SK-N-SH (cell line): ENCODE data around the gene BDKRB1. TPM values are rescaled to one million over a fixed set of nuclear protein-coding genes. Genes with fewer than 3 reads are reported as not detected.

Source experiments
- CTCF ChIA-PET: fragments of 300-600, 350-600 bp; formaldehyde crosslinking; extraction: SDS; loops from one replicate; lab custom pipeline; 2021; lab: Yijun Ruan, JAX
- POLR2A ChIA-PET: fragments of 350-600 bp; sonication (Branson Sonifier 250); formaldehyde crosslinking; extraction: SDS; loops from one replicate; lab custom pipeline; 2020; ENCODE audit warnings: antibody characterized with exemption, inconsistent platforms; lab: Yijun Ruan, JAX
- DNase-seq: peaks from one replicate; pipeline ENCODE4 v3.0.0; 2012
- H2AFZ ChIP-seq: fragments of 200-600 bp; sonication (generic); 2 replicates; pipeline ENCODE4 v1.8.1; 2016; ENCODE audit warnings: antibody characterized with exemption, mild to moderate bottlenecking, low read depth
- H3F3A ChIP-seq: fragments of 200-600 bp; sonication (generic); replicated peaks from 2 replicates; pipeline ENCODE3; 2016; ENCODE audit warnings: antibody characterized with exemption, mild to moderate bottlenecking; ENCODE audit not compliant: insufficient read depth
- H3K27ac ChIP-seq, 2 experiments: fragments of 200-500 bp in 1 of 2; fragments of 200-600 bp in 1 of 2; sonication (Bioruptor generic) in 1 of 2; sonication (generic), shearing (Covaris generic) in 1 of 2; 2 replicates each; pipeline versions ENCODE4 v1.5.1 to v1.6.1; 2014 to 2016; ENCODE audit warnings: low read depth in 2 of 2, inconsistent platforms in 1 of 2, low read length in 1 of 2, mild to moderate bottlenecking in 1 of 2, mixed read lengths in 1 of 2
- H3K27me3 ChIP-seq: fragments of 200-600 bp; sonication (generic), shearing (Covaris generic); 2 replicates; pipeline ENCODE4 v1.6.1; 2016; ENCODE audit warnings: mixed run types; ENCODE audit not compliant: insufficient read depth
- H3K36me3 ChIP-seq, 2 experiments: fragments of 200-500 bp in 1 of 2; fragments of 200-600 bp in 1 of 2; sonication (Bioruptor generic) in 1 of 2; sonication (generic) in 1 of 2; replicated peaks in 1 of 2; 2 replicates each; pipeline versions ENCODE3 to v1.5.1; 2014 to 2016; ENCODE audit warnings: low read length in 1 of 2, mild to moderate bottlenecking in 1 of 2; ENCODE audit not compliant: insufficient read depth in 2 of 2, control insufficient read depth in 1 of 2
- H3K4me1 ChIP-seq, 2 experiments: fragments of 200-500 bp in 1 of 2; fragments of 200-600 bp in 1 of 2; sonication (Bioruptor generic) in 1 of 2; sonication (generic), shearing (Covaris generic) in 1 of 2; 2 replicates each; pipeline versions ENCODE4 v1.5.1 to v1.6.1; 2014 to 2016; ENCODE audit warnings: low read depth in 1 of 2, low read length in 1 of 2, mixed run types in 1 of 2; ENCODE audit not compliant: insufficient read depth in 2 of 2, control insufficient read depth in 1 of 2
- H3K4me2 ChIP-seq: fragments of 200-600 bp; sonication (generic), shearing (Covaris generic); 2 replicates; pipeline ENCODE4 v1.6.1; 2017; ENCODE audit warnings: mixed run types
- H3K4me3 ChIP-seq, 2 experiments: fragments of 200-500 bp in 1 of 2; fragments of 200-600 bp in 1 of 2; sonication (Bioruptor generic) in 1 of 2; sonication (generic), shearing (Covaris generic) in 1 of 2; 2 replicates each; pipeline versions ENCODE4 v1.5.1 to v1.8.1; 2014 to 2016; ENCODE audit warnings: low read depth in 2 of 2, inconsistent platforms in 1 of 2, low read length in 1 of 2, mild to moderate bottlenecking in 1 of 2, mixed read lengths in 1 of 2, moderate library complexity in 1 of 2
- H3K79me2 ChIP-seq: fragments of 200-600 bp; sonication (generic); 2 replicates; pipeline ENCODE4 v1.8.1; 2017; ENCODE audit warnings: mild to moderate bottlenecking; ENCODE audit not compliant: insufficient read depth
- H3K9ac ChIP-seq: fragments of 200-600 bp; sonication (generic); 2 replicates; pipeline ENCODE4 v1.6.1; 2017; ENCODE audit warnings: mixed run types
- H3K9me2 ChIP-seq: fragments of 200-600 bp; sonication (generic); 2 replicates; pipeline ENCODE4 v1.6.1; 2017; ENCODE audit warnings: mixed run types
- H3K9me3 ChIP-seq: fragments of 200-600 bp; sonication (generic); 2 replicates; pipeline ENCODE4 v1.6.1; 2017; ENCODE audit warnings: mixed run types, mild to moderate bottlenecking, moderate library complexity
- H4K20me1 ChIP-seq: fragments of 200-600 bp; sonication (generic); 2 replicates; pipeline ENCODE4 v1.6.1; 2017; ENCODE audit warnings: mild to moderate bottlenecking, mixed run types; ENCODE audit not compliant: insufficient read depth
- CHD2 ChIP-seq: fragments of 150-350 bp; IDR thresholded peaks from 2 replicates; pipeline ENCODE4 v1.6.1; 2018; ENCODE audit warnings: low read length; ENCODE audit not compliant: partially characterized antibody
- ELF1 ChIP-seq: IDR thresholded peaks from 2 replicates; pipeline ENCODE4 v1.4.0; 2012
- EP300 ChIP-seq, 2 experiments: IDR thresholded peaks; 2 replicates each; pipeline versions ENCODE4 v1.4.0 to v1.6.1; 2012; ENCODE audit warnings: borderline replicate concordance in 1 of 2, low read depth in 1 of 2, low read length in 1 of 2
- EZH2phosphoT487 ChIP-seq: fragments of 200-600 bp; sonication (generic); IDR thresholded peaks from 2 replicates; pipeline ENCODE4 v1.6.1; 2017; ENCODE audit warnings: low read depth, mixed run types, mild to moderate bottlenecking, antibody characterized with exemption, moderate library complexity, borderline replicate concordance
- FOXM1 ChIP-seq: IDR thresholded peaks from 2 replicates; pipeline ENCODE4 v1.4.0; 2012; ENCODE audit warnings: low read depth, mild to moderate bottlenecking
- GATA2 ChIP-seq: sonication (generic); formaldehyde crosslinking; IDR thresholded peaks from 2 replicates; pipeline ENCODE4 v1.5.0; 2020; ENCODE audit warnings: mild to moderate bottlenecking, missing genetic modification reagents
- JUND ChIP-seq: IDR thresholded peaks from 2 replicates; pipeline ENCODE4 v1.4.0; 2012
- MXI1 ChIP-seq: IDR thresholded peaks from 2 replicates; pipeline ENCODE4 v1.6.1; 2012; ENCODE audit warnings: mild to moderate bottlenecking, low read depth, low read length, improper control_type of control experiment
- PBX3 ChIP-seq: IDR thresholded peaks from 2 replicates; pipeline ENCODE4; 2012
- POLR2AphosphoS5 ChIP-seq: IDR thresholded peaks from 2 replicates; pipeline ENCODE4 v1.6.1; 2012; ENCODE audit warnings: low read depth, low read length
- RAD21 ChIP-seq: IDR thresholded peaks from 2 replicates; pipeline ENCODE4 v1.6.1; 2012; ENCODE audit warnings: mild to moderate bottlenecking, low read length
- RCOR1 ChIP-seq: fragments of 150-350 bp; IDR thresholded peaks from 2 replicates; pipeline ENCODE4 v1.6.1; 2017; ENCODE audit warnings: antibody characterized with exemption, low read length
- REST ChIP-seq: IDR thresholded peaks from 2 replicates; pipeline ENCODE4 v1.6.1; 2012; ENCODE audit warnings: mild to moderate bottlenecking, low read depth, low read length, moderate library complexity
- RFX5 ChIP-seq: IDR thresholded peaks from 2 replicates; pipeline ENCODE4 v1.6.1; 2012; ENCODE audit warnings: mild to moderate bottlenecking, improper control_type of control experiment, low read length
- RXRA ChIP-seq: IDR thresholded peaks from 2 replicates; pipeline ENCODE4 v1.4.0; 2012; ENCODE audit warnings: low read depth, mild to moderate bottlenecking, borderline replicate concordance
- SMC3 ChIP-seq: IDR thresholded peaks from 2 replicates; pipeline ENCODE4 v1.6.1; 2012; ENCODE audit warnings: low read depth, low read length, improper control_type of control experiment
- TAF1 ChIP-seq: IDR thresholded peaks from 2 replicates; pipeline ENCODE4 v1.6.1; 2012; ENCODE audit warnings: low read depth, mild to moderate bottlenecking, low read length, moderate library complexity, borderline replicate concordance
- TCF12 ChIP-seq: IDR thresholded peaks from 2 replicates; pipeline ENCODE4 v1.4.0; 2012
- USF2 ChIP-seq: fragments of 150-350 bp; IDR thresholded peaks from 2 replicates; pipeline ENCODE4 v1.6.1; 2017; ENCODE audit warnings: antibody characterized with exemption, low read length, low read depth, borderline replicate concordance
- YY1 ChIP-seq: IDR thresholded peaks from 2 replicates; pipeline ENCODE4 v1.4.0; 2012; ENCODE audit warnings: low read depth, mild to moderate bottlenecking
- WGBS: methylation state at CpG from one replicate; pipeline ENCODE4 v1.1.6; 2017; ENCODE audit warnings: low lambda C conversion rate; 5-methylcytosine and 5-hydroxymethylcytosine counted together
- polyA plus RNA-seq, 3 experiments: library from polyadenylated mRNA; depleted of rRNA; stranded (reverse); fragments of >200 nt; gene quantifications; 2 replicates each; pipeline ENCODE4 v1.2.3, GENCODE V29; 2012

BDKRB1 gene
- polyA plus RNA-seq, 1 of the 3 experiments (the other 2 are of a cell fraction): 14.4 TPM

- TF ChIP-seq PBX3: no peak
- H3K9me2 ChIP-seq: no peaks in the 10 kb centered on the region
- no peak overlapping the region for H3K9ac ChIP-seq
- ChIA-PET CTCF (interaction anchor here (3.0 to 3.3 kb wide), 2 partner anchors 13 to 160 kb away, joined by 21 to 27 read pairs; no protein-coding TSS in a partner anchor), POLR2A (no interaction called here)
- peaks cover 10% of the 10 kb centered on the region; the same call in 1 of the 2 replicates for H3K9me3 ChIP-seq
- peaks cover 5 to 9% of the 10 kb centered on the region in 2 experiments for H3K4me1 ChIP-seq
- no peaks in the 10 kb centered on the region for H3K27me3 ChIP-seq
- H3K36me3 ChIP-seq: peaks cover 0 to 41% of the 10 kb centered on the region in 2 experiments
- H4K20me1 ChIP-seq: no peaks in the 10 kb centered on the region
- no peak overlapping the region for H3K27ac ChIP-seq
- H2AFZ ChIP-seq: no peak overlapping the region
- H3K4me3 ChIP-seq: no peak overlapping the region
- peaks cover 72% of the 10 kb centered on the region for H3K79me2 ChIP-seq
- no peak overlapping the region for H3K4me2 ChIP-seq
- WGBS: 43% methylated on average over 2 of the region's 2 CpGs
- H3F3A ChIP-seq: peaks cover 19% of the 10 kb centered on the region
- DNase-seq: no peak
These were observed 4.4 kb downstream of the BDKRB1 start for GRCh38 chr14:96260341-96260821.

- Histone ChIP-seq H2AFZ (no peak overlapping the region), H3K9me3 (peaks cover 10% of the 10 kb centered on the region; the same call in 1 of the 2 replicates), H3F3A (peaks cover 16% of the 10 kb centered on the region), H3K79me2 (peaks cover 72% of the 10 kb centered on the region), H4K20me1 (no peaks in the 10 kb centered on the region), H3K9ac (no peak overlapping the region), H3K9me2 (no peaks in the 10 kb centered on the region), H3K27ac (no peak overlapping the region), H3K27me3 (no peaks in the 10 kb centered on the region), H3K4me1 (peaks cover 4 to 10% of the 10 kb centered on the region in 2 experiments; a peak in 3 of 4 replicates), H3K36me3 (peaks cover 0 to 42% of the 10 kb centered on the region in 2 experiments), H3K4me2 (no peak overlapping the region), H3K4me3 (no peak overlapping the region)
- CTCF ChIA-PET: interaction anchor here (3.0 to 3.3 kb wide), 2 partner anchors 13 to 161 kb away, joined by 21 to 27 read pairs; no protein-coding TSS in a partner anchor
- POLR2A ChIA-PET: no interaction called here
- WGBS: 82% methylated on average over 5 of the region's 5 CpGs
- no peak for DNase-seq
- TF ChIP-seq FOXM1 (no peak), REST (no peak), YY1 (no peak), RCOR1 (no peak), EZH2phosphoT487 (no peak), SMC3 (no peak), JUND (no peak), USF2 (no peak), EP300 (IDR thresholded peaks at IDR 0.05; ENCODE audit: borderline replicate concordance in 1 of 2, low read depth in 1 of 2, low read length in 1 of 2) (no peak), CHD2 (no peak), POLR2AphosphoS5 (no peak), ELF1 (no peak), RFX5 (no peak), TAF1 (no peak), MXI1 (no peak), TCF12 (no peak), RXRA (no peak), GATA2 (no peak), RAD21 (no peak)
These were observed 5.0 kb downstream of the BDKRB1 start for GRCh38 chr14:96261053-96261452.
